Panc1 (cell line): Measurements from ENCODE around the gene SIAE.

Experiments used
- CTCF ChIP-seq: fragments of 450-650 bp; IDR thresholded peaks from 2 replicates; pipeline ENCODE4 v1.5.1; 2017; ENCODE audit warnings: mild to moderate bottlenecking
- POLR2AphosphoS5 ChIP-seq: IDR thresholded peaks from 2 replicates; pipeline ENCODE4 v1.6.1; 2012; ENCODE audit warnings: mild to moderate bottlenecking, low read depth, low read length, moderate library complexity
- REST ChIP-seq, 2 experiments: IDR thresholded peaks; 2 replicates each; pipeline ENCODE4 v1.6.1; 2011 to 2012; ENCODE audit warnings: low read depth in 2 of 2, control low read depth in 1 of 2, low read length in 1 of 2, mild to moderate bottlenecking in 1 of 2, moderate library complexity in 1 of 2; ENCODE audit not compliant: insufficient read depth in 1 of 2

- no peak for TF ChIP-seq CTCF
- no peak for TF ChIP-seq REST (IDR thresholded peaks at IDR 0.05; ENCODE audit: insufficient read depth in 1 of 2, low read depth in 2 of 2, low read length in 1 of 2)
- no peak for TF ChIP-seq POLR2AphosphoS5
Measured at GRCh38 chr11:124719534-124719933, 46.0 kb upstream of the SIAE start.
